GM21619 (cell line): Measurements from ENCODE around the gene MBP.

Experiments used
- ATAC-seq: cut with Tn5 transposase; IDR thresholded peaks from one replicate; pipeline ENCODE4 v1.9.1; 2021; ENCODE audit not compliant: unreplicated experiment

The MBP gene

GRCh38 chr18:77053616-77054287, 78.8 kb downstream of the MBP start:
- no peak for ATAC-seq

- peak; percentile 36 for ATAC-seq
Measured at GRCh38 chr18:77052983-77053309, 79.6 kb downstream of the MBP start.

GRCh38 chr18:77052297-77052982, 80.1 kb downstream of the MBP start:
- ATAC-seq, result no peak

- ATAC-seq, result no peak
Measured at GRCh38 chr18:77051581-77052296, 80.8 kb downstream of the MBP start.

GRCh38 chr18:77049938-77050337, 82.6 kb downstream of the MBP start:
- ATAC-seq, result no peak

- no peak for ATAC-seq
Measured at GRCh38 chr18:77047803-77048419, 84.7 kb downstream of the MBP start.

GRCh38 chr18:77046994-77047393, 85.6 kb downstream of the MBP start:
- ATAC-seq, result no peak

GRCh38 chr18:77046409-77046808, 86.2 kb downstream of the MBP start:
- ATAC-seq, result no peak

- ATAC-seq, result no peak
Measured at GRCh38 chr18:77045677-77046076, 86.9 kb downstream of the MBP start.

- ATAC-seq, result no peak
Measured at GRCh38 chr18:77044866-77045664, 87.5 kb downstream of the MBP start.

GRCh38 chr18:77043541-77044280, 88.9 kb downstream of the MBP start:
- no peak for ATAC-seq

GRCh38 chr18:77042583-77042982, 90.0 kb downstream of the MBP start:
- ATAC-seq, result no peak

- no peak for ATAC-seq
Measured at GRCh38 chr18:77039196-77040130, 93.1 kb downstream of the MBP start.

GRCh38 chr18:77038182-77038858, 94.3 kb downstream of the MBP start:
- no peak for ATAC-seq

GRCh38 chr18:77037567-77037966, 95.0 kb downstream of the MBP start:
- no peak for ATAC-seq

GRCh38 chr18:77035380-77036187, 97.0 kb downstream of the MBP start:
- no peak for ATAC-seq

GRCh38 chr18:77033575-77033974, 99.0 kb downstream of the MBP start:
- ATAC-seq, result no peak

- no peak for ATAC-seq
Measured at GRCh38 chr18:77032181-77032701, 100.3 kb downstream of the MBP start.
